SK-N-SH treated with all-trans-retinoic acid at 6 μM for 48 hours (cell line): Measurements from ENCODE around the gene PBX3.

Experiments used
- ARNTL ChIP-seq: fragments of 450-650 bp; formaldehyde crosslinking; IDR thresholded peaks from 2 replicates; pipeline ENCODE4 v1.5.0; 2020; ENCODE audit warnings: low read depth, mild to moderate bottlenecking, moderate library complexity, borderline replicate concordance
- BACH2 ChIP-seq: fragments of 250-450 bp; sonication (Bioruptor Pico); IDR thresholded peaks from 2 replicates; pipeline ENCODE4 v1.9.0; 2021; ENCODE audit warnings: mild to moderate bottlenecking, borderline replicate concordance
- CSDC2 ChIP-seq: fragments of 250-450 bp; sonication (Bioruptor Pico); IDR thresholded peaks from 2 replicates; pipeline ENCODE4 v1.5.0; 2020; ENCODE audit warnings: mild to moderate bottlenecking, moderate library complexity
- ESRRG ChIP-seq: fragments of 250-450 bp; sonication (Bioruptor Pico); IDR thresholded peaks from 2 replicates; pipeline ENCODE4 v1.6.1; 2021; ENCODE audit warnings: mild to moderate bottlenecking
- ZC3H10 ChIP-seq: fragments of 250-450 bp; sonication (Bioruptor Pico); IDR thresholded peaks from 2 replicates; pipeline ENCODE4 v1.5.1; 2021; ENCODE audit warnings: mild to moderate bottlenecking, moderate library complexity
- ZFP3 ChIP-seq: fragments of 250-450 bp; sonication (Bioruptor Pico); IDR thresholded peaks from 2 replicates; pipeline ENCODE4 v1.5.0; 2020; ENCODE audit warnings: mild to moderate bottlenecking, moderate library complexity
- ZNF70 ChIP-seq: fragments of 450-650 bp; formaldehyde crosslinking; IDR thresholded peaks from 2 replicates; pipeline ENCODE4 v1.5.0; 2020; ENCODE audit warnings: mild to moderate bottlenecking, moderate library complexity
- TF ChIP-seq, protein P1 (sequence below): fragments of 250-450 bp; sonication (Bioruptor Pico); IDR thresholded peaks from 2 replicates; pipeline ENCODE4 v1.8.0; 2020; ENCODE audit warnings: mild to moderate bottlenecking, moderate library complexity, borderline replicate concordance
- TF ChIP-seq, protein P2 (sequence below): fragments of 250-450 bp; sonication (Bioruptor Pico); IDR thresholded peaks from 2 replicates; pipeline ENCODE4 v1.8.0; 2021; ENCODE audit warnings: low read depth, mild to moderate bottlenecking, moderate library complexity, borderline replicate concordance
- TF ChIP-seq, protein P3 (sequence below): fragments of 250-450 bp; sonication (Bioruptor Pico); IDR thresholded peaks from 2 replicates; pipeline ENCODE4 v1.5.1; 2020; ENCODE audit warnings: low read depth, mild to moderate bottlenecking, moderate library complexity

DNA sequence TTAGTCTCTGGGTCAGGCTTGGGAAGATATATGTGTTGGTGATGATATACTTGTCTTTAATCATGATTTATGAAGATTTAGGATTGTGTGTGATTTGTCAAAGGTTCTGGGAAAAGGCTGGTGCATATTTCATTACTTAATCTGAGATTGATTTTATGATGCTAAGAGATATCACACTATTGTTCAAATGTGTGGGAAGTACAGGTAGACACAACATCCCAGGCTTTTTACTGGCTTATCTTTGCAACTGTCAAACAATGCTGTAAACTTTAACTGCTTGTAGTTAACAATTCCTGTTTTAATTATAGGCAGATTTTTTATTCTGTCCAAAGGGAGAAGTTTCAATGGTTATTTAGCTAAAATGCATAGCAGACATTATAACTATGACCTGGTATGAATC, 23.9 kb downstream of the PBX3 start:
- TF ChIP-seq CSDC2 (no peak), ZFP3 (CRISPR knock-in tag) (no peak), ESRRG (CRISPR knock-in tag) (no peak), ARNTL (CRISPR knock-in tag) (no peak), ZC3H10 (CRISPR knock-in tag) (no peak), ZNF70 (CRISPR knock-in tag) (no peak), BACH2 (CRISPR knock-in tag) (no peak)
- TF ChIP-seq, protein P1, sequence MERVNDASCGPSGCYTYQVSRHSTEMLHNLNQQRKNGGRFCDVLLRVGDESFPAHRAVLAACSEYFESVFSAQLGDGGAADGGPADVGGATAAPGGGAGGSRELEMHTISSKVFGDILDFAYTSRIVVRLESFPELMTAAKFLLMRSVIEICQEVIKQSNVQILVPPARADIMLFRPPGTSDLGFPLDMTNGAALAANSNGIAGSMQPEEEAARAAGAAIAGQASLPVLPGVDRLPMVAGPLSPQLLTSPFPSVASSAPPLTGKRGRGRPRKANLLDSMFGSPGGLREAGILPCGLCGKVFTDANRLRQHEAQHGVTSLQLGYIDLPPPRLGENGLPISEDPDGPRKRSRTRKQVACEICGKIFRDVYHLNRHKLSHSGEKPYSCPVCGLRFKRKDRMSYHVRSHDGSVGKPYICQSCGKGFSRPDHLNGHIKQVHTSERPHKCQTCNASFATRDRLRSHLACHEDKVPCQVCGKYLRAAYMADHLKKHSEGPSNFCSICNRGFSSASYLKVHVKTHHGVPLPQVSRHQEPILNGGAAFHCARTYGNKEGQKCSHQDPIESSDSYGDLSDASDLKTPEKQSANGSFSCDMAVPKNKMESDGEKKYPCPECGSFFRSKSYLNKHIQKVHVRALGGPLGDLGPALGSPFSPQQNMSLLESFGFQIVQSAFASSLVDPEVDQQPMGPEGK (CRISPR knock-in tag): no peak
- TF ChIP-seq, protein P2, sequence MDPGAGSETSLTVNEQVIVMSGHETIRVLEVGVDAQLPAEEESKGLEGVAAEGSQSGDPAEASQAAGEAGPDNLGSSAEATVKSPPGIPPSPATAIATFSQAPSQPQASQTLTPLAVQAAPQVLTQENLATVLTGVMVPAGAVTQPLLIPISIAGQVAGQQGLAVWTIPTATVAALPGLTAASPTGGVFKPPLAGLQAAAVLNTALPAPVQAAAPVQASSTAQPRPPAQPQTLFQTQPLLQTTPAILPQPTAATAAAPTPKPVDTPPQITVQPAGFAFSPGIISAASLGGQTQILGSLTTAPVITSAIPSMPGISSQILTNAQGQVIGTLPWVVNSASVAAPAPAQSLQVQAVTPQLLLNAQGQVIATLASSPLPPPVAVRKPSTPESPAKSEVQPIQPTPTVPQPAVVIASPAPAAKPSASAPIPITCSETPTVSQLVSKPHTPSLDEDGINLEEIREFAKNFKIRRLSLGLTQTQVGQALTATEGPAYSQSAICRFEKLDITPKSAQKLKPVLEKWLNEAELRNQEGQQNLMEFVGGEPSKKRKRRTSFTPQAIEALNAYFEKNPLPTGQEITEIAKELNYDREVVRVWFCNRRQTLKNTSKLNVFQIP (CRISPR knock-in tag): no peak
- TF ChIP-seq, protein P3, sequence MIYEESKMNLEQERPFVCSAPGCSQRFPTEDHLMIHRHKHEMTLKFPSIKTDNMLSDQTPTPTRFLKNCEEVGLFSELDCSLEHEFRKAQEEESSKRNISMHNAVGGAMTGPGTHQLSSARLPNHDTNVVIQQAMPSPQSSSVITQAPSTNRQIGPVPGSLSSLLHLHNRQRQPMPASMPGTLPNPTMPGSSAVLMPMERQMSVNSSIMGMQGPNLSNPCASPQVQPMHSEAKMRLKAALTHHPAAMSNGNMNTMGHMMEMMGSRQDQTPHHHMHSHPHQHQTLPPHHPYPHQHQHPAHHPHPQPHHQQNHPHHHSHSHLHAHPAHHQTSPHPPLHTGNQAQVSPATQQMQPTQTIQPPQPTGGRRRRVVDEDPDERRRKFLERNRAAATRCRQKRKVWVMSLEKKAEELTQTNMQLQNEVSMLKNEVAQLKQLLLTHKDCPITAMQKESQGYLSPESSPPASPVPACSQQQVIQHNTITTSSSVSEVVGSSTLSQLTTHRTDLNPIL (CRISPR knock-in tag): no peak
